ENCODE results near the gene SLC25A21.

Gene SLC25A21

DNA sequence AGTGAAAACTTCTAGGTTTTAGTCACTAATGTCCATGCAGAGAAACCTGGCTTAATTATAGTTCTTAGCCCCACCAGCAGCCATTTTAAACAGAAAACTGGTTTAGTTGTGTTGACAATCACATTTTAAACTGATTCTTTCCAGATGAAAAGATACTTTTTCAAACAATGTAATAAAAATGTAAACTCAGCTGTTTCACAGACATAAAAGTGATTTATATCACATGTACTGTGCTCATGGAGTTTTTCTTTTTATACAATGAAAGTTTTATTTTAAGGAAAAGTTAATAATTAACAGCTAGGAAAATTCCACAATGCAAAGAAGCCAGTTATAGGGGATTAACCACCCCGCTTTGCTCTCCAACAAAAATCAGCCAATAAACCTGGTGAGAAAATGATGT is 381.0 kb downstream of the SLC25A21 start:
- TF ChIP-seq GATA1 (IDR thresholded peaks at IDR 0.05; ENCODE audit: low read depth, low read length) (no peak), POLR2A (IDR thresholded peaks at IDR 0.05; ENCODE audit: low read length) (no peak)
- no peak for DNase-seq

DNA sequence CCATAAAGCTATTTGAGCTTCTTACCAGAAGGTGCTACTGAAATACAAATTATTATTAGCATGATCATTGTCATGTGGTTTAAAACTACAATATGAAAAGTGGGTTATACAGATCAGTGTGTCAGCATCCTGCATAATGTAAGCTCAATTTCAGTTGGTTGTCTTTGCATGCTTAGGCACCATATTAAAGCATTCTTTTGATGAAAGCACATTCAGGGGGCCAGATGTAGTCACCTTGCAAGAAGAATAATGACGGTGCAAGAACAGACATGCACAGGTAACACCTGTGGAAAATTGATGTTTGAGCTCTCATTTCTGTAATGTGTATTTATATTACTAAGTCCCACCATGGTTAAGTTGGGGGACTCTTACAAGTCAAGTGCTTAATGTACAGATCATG is 386.9 kb downstream of the SLC25A21 start:
- TF ChIP-seq GATA1 (IDR thresholded peaks at IDR 0.05; ENCODE audit: low read depth, low read length) (no peak), POLR2A (IDR thresholded peaks at IDR 0.05; ENCODE audit: low read length) (no peak)
- no peak for DNase-seq

DNA sequence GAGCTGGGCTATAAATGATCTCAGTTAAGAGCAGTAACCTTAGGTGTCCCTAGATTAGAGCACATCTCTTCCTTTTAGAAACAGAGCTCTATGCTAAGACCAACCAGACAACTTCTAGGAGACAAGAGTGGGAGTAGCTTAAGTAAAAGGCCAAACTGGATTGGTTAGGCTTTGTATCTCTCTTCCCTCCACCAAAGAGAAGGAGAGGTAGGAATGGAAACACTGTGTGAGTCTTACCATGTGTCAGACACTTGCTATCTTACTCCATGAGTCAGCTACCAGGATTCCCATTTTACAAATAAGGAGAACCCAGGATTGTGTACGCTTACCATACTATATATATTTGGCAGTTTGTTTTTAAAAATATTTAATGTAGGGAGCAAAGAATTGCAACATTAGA is 387.9 kb downstream of the SLC25A21 start:
- DNase-seq = no peak
- TF ChIP-seq POLR2A (IDR thresholded peaks at IDR 0.05; ENCODE audit: low read length) = no peak

DNA sequence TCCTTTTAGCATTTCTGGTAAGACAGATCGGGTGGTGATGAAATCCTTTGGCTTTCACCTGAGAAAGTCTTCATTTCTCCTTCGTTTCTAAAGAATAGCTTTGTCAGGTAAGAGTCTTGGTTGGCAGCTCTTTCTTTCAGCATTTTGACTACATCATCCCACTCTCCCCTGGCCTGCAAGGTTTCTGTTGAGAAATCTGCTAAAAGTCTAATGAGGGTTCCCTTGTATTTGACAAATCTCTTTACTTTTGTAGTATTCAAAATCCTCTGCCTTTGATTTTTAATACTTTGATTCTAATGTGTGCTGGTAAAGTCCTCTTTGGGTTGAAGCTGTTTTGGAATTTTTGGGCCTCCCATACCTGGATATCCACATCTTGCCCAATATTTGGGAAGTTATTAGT is 390.5 kb downstream of the SLC25A21 start:
- TF ChIP-seq GATA1 (IDR thresholded peaks at IDR 0.05; ENCODE audit: low read depth, low read length) (no peak), POLR2A (IDR thresholded peaks at IDR 0.05; ENCODE audit: low read length) (no peak)
- DNase-seq = no peak

DNA sequence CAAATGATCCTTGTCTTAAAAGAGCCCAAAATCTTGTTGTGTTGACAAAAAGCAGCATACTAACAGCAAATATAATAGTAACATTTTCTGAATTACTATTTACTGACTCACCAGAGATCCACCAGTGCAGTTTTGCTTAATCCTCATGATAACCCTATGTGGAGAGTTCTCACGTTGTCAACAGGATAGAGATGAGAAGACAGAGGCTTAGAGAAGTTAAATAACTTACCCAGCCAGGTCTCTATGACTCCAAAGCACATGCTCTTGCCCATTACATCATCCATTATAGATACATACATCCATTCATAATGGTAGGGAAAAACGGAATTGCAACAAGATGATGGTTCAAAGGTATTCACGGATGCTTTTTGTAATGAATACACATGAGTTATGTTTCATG is 398.8 kb downstream of the SLC25A21 start:
- DNase-seq = peak in 1 of 2 experiments; percentile 48
- TF ChIP-seq GATA1 (IDR thresholded peaks at IDR 0.05; ENCODE audit: low read depth, low read length) (no peak), POLR2A (IDR thresholded peaks at IDR 0.05; ENCODE audit: low read length) (no peak)

DNA sequence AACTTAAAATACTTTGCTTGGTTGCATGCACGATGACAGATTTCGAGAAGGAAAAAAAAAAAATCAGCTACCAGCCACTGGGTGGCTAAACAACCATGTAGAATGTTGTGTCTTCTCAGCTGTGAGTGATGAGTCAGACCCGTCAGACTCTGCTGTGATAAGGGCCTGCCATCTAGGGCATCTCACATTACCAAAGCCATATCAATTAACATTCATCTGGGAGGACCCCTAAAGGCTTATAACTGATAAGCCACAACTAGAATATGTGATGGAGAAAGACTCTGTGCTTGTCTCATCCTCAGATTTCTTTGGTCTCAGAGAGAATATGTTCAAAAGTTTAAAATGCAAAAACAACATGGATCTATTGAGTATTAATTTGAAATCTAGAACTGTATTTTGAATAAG is 399.3 kb downstream of the SLC25A21 start:
- peak; percentile 84 to 93 for DNase-seq

DNA sequence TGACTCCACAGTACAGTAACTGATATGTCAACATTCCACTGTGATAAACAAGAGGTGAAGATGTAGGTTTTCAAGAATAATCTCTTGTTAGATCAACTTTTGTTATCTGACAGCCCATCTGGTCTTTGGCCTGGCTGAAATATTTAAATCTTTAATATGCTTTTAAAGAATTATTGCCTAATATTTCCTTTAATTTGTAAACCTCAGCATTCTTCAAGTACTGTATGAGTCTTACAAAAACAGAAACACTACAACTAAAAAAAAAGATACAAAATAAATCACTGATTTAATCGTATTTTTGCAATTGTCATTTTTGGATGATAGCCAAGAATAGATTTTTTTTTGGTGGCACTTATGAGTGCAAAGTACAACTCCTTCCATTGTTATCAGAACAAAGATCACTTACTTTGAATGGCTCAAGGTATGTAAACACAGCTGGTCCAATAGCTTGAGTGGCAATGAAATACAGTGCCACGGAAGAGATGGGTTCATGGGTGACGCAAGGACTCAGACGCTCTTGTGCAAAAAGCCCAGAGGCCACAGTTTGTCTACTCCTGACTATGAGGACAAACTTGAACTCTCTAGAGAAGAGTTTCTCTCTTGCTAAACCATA is 401.3 kb downstream of the SLC25A21 start:
- TF ChIP-seq GATA1 (IDR thresholded peaks at IDR 0.05; ENCODE audit: low read depth, low read length) (no peak), POLR2A (IDR thresholded peaks at IDR 0.05; ENCODE audit: low read length) (no peak)
- DNase-seq = no peak

More for the DNA sequence above, 399.3 kb downstream of the SLC25A21 start:
- TF ChIP-seq GATA1 (IDR thresholded peaks at IDR 0.05; ENCODE audit: low read depth, low read length) = peak; percentile 19
- no peak for TF ChIP-seq POLR2A (IDR thresholded peaks at IDR 0.05; ENCODE audit: low read length)

DNA sequence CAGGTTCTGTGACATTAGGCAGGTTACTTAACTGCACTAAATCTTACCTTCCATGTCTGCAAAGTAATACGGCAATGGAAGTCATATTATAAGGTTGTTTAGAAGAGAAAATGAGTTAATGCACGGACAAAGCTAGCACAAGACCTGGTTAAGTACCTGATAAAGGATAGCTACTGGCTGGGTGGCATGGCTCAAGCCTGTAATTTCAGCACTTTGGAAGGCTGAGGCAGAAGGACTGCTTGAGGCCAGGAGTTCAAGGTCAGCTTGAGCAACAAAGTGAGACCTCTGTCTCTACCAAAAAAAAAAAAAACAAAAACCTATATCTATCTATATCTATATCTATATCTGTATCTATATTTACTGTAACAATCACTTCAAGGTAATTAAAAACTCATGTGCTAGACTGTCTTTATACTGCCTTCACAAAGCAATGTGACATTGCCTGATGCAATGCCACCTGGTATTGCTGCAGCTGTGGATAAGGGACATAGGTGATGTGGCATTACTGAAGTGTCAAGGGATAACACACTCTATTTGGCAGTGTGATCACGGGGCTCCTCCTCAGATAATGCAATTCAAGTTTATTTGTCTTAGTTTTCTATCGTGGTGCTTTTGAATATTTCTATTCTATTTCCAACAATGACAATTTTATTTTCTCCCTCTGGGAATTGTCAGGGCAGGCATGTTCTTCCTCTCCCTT is 403.6 kb downstream of the SLC25A21 start:
- DNase-seq = peak; percentile 33 to 40
- TF ChIP-seq GATA1 (IDR thresholded peaks at IDR 0.05; ENCODE audit: low read depth, low read length) (no peak), POLR2A (IDR thresholded peaks at IDR 0.05; ENCODE audit: low read length) (no peak)

DNA sequence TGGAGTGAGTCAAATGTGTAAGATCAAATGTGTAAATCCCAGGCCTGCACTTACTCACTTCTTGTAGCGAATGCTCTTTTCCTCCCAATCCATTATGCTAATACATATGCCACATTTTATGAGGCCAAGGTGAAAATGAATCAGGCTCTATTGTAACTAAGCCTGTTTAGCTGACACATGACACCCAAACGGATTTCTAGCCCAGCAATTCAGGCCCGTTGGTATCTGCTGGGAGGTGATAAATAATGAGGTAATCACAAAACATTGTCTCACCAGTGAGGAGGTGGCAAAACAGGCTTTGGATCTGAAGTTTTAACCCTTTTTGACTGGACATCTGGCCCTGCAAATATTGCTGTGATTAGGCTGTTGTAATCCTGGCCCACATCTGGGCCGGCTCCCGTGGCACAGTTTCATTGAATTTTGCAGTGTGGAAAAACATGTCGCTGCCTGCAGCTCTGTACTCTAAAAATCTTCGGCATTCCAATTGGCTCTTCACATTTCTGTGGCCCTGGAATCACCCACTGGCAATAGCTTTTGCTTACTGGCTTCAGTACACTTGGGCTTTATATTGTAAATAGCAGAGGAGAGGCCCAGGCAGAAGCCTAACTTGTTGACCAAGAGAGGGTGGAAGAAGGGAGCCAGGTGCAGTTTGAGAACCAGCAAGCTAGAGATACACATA is 404.7 kb downstream of the SLC25A21 start:
- no peak for TF ChIP-seq GATA1 (IDR thresholded peaks at IDR 0.05; ENCODE audit: low read depth, low read length)
- no peak for TF ChIP-seq POLR2A (IDR thresholded peaks at IDR 0.05; ENCODE audit: low read length)
- peak; percentile 29 to 60 for DNase-seq

DNA sequence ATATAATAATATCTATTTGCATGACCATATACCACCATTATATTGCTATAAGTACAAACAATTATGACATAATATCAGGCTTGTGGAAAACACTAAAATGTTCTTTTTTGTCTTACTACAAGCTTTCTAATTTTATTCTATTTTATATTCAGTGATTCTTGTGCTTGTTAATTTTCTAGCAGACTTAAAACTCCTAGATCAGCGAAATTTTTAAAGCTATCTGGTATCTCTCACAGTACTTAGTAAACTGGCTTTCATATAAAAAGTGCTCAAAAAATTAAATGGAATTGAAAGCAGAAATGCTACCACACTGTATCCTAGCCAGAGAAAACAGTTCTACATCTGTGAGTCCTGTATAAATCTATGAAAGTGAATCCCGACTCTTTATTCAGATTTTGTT is 405.4 kb downstream of the SLC25A21 start:
- TF ChIP-seq POLR2A (IDR thresholded peaks at IDR 0.05; ENCODE audit: low read length) (no peak), GATA1 (IDR thresholded peaks at IDR 0.05; ENCODE audit: low read depth, low read length) (no peak)
- no peak for DNase-seq

DNA sequence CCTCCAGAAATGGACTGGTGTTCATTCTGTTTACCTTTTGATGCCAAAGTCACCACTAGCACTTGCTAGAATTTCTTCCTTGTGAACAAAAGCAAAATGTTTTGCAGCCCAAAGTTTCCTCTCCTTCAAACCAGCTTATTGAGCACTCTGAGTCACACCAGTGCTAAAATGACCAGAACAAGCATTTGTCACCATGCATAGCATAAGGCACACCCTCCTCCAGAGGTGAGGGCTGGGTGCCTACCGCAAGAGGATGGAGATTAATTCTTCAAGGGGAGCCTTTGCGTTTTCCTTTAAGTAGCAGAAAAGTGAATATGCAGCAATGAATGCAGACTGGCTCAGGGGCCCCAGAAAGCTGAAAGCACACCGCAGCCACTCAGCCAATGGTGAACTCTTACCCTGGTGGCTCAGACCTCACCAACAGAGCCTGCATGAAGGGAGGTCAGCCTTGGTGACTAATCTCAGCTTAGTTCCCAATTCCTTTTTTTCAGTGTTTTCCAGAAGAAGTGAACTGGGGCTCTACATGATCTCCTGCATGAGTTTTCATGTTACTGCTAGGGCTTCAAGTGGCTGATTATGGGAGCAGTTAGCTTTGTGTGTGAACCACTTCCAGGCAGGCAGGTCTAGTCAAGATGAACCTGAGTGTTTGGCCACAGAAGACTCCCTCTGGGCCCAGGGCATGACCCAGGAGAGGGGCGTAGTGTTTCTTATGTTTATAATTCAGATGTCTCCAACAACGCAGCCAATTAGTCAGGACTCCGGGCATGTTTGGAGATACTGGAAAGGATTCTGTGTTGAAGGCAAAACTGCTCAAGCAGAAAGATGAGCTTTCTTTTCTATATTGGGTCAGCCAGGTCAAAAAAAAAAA is 414.4 kb downstream of the SLC25A21 start:
- DNase-seq = no peak
- TF ChIP-seq GATA1 (IDR thresholded peaks at IDR 0.05; ENCODE audit: low read depth, low read length) = no peak
- no peak for TF ChIP-seq POLR2A (IDR thresholded peaks at IDR 0.05; ENCODE audit: low read length)

DNA sequence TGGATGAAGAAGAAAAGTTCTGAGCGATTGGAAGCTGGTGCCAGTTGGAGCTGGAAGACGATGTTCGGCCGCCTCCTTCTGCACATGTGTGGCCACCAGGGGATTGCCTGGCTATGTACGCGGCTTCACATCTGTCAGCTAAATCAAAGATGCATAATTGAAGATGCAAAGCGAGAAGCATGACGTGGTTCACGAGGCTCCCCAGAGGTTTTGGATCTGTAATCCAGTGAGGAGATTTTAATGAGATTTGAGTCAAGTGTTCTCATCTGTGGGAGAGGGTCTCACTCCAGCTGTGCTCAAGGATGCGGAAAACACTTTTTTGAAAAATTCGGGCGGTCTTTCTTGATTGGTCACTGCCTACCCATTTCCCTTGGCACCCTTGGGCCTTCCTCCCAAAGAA is 416.2 kb downstream of the SLC25A21 start:
- TF ChIP-seq GATA1 (IDR thresholded peaks at IDR 0.05; ENCODE audit: low read depth, low read length) = no peak
- no peak for TF ChIP-seq POLR2A (IDR thresholded peaks at IDR 0.05; ENCODE audit: low read length)
- DNase-seq = no peak

DNA sequence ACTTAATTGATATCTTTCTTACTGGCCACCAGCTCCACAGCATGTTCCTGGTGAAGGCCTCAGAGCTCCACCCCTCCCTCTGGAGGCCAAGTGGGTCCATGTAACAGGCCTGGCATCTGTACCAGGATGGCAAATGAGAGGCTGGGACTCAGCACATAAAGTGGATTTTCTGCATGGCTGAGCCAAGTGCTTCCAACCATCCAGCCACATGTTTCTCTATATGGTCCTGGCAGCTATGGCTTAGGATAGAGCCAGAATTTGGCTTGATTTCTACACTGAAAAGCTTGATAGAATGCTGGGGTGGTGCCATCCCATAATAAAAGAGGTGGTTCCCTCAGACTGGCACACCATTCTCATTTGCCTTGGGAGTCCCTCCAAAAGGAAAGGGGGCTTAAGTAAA is 416.6 kb downstream of the SLC25A21 start:
- no peak for TF ChIP-seq GATA1 (IDR thresholded peaks at IDR 0.05; ENCODE audit: low read depth, low read length)
- TF ChIP-seq POLR2A (IDR thresholded peaks at IDR 0.05; ENCODE audit: low read length) = no peak
- no peak for DNase-seq

DNA sequence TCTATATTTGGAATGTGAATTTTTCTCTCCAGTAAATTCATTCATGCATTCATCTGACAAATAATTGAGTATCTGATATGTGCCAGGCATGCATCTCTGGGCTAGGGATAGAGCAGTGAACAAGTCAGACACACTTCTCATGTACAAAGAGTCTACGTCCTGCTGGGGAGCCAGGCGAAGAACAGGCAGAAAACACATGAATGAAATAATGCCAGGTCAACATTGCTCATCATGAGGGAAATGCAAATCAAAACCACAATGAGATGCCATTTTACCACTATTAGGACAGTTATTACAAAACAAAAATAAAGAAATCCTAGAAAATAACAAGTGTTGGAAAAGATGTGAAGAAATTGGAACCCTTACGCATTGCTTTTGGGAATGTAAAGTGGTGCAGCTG is 420.5 kb downstream of the SLC25A21 start:
- no peak for DNase-seq
- no peak for TF ChIP-seq POLR2A (IDR thresholded peaks at IDR 0.05; ENCODE audit: low read length)
- TF ChIP-seq GATA1 (IDR thresholded peaks at IDR 0.05; ENCODE audit: low read depth, low read length) = no peak
